Putamen (tissue), 1 donor: ENCODE measurements around the gene KRT15.

Experiments used
- DNase-seq: peaks from one replicate; pipeline ENCODE4 v3.0.0-alpha.2; 2016; ENCODE audit warnings: low spot score

Gene KRT15

GRCh38 chr17:41527063-41528023, 8.7 kb upstream of the KRT15 start:
- no peak for DNase-seq

GRCh38 chr17:41524261-41524660, 5.6 kb upstream of the KRT15 start:
- DNase-seq = no peak

DNA sequence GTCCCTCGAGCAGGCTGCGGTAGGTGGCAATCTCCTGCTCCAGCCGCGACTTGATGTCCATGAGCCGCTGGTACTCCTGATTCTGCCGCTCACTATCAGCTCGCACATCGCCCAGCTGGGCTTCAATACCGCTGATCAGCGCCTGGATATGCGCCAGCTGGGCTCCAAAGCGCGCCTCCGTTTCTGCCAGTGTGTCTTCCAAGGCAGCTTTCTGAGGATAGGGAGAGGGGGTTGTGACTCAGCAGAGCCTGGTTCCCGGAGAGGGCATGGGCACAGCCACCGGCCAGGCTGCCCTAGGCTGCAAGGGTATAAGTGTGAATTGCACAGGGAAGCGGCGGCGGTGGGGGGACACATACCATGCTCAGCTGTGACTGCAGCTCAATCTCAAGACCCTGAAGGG, 5.1 kb upstream of the KRT15 start:
- DNase-seq = no peak

DNA sequence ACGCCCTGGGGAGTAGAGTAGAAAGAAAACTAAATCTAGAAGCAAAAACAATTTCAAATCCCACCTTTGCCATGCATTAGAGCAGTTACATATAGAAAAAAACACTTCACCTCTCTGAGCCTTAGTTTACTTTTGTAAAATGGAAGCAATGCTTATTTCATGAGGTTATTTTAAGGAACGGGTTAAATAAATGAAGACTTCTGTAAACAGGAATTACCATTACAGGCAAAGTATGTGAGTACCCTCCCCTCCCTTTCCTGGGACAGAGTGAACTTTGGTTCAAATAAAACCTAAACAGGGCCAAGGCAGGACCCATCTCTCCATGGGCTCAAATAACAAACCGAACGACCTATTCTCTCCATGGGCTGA, 4.5 kb upstream of the KRT15 start:
- DNase-seq = no peak

GRCh38 chr17:41522301-41523224, 3.9 kb upstream of the KRT15 start:
- no peak for DNase-seq

DNA sequence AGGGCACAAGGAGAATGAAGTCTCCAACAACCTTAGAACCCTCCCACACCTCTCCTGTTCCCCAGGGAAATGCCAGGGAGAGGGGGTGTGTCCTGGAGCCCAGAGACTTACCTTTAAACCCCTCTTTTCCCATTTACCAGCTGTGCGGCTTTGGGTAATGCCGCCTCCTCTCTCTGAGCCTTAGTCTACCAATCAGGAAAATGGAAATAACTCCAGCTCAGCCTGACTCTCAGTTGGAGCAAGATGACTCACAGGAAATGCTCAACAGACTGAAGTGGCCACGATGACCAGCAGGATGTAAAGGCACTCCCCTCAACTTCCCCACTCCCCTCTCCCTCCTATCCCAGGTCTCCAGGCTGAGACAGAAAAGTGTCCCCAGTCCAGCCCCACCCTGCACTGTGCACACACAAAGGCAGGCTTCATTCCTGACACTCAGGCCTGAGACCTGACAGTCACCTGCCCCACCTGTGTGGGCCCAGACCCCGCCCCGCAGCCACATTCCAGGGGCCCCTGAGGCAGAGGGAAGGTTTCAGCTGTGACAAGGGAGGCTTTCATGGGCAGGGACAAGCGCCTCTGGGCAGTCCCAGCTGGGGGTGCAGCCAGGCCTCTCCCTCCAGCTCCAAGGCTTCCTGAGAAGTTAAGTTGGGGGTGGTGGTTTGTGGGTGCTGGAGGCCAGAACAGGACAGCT, 3.0 kb upstream of the KRT15 start:
- DNase-seq = no peak

DNA sequence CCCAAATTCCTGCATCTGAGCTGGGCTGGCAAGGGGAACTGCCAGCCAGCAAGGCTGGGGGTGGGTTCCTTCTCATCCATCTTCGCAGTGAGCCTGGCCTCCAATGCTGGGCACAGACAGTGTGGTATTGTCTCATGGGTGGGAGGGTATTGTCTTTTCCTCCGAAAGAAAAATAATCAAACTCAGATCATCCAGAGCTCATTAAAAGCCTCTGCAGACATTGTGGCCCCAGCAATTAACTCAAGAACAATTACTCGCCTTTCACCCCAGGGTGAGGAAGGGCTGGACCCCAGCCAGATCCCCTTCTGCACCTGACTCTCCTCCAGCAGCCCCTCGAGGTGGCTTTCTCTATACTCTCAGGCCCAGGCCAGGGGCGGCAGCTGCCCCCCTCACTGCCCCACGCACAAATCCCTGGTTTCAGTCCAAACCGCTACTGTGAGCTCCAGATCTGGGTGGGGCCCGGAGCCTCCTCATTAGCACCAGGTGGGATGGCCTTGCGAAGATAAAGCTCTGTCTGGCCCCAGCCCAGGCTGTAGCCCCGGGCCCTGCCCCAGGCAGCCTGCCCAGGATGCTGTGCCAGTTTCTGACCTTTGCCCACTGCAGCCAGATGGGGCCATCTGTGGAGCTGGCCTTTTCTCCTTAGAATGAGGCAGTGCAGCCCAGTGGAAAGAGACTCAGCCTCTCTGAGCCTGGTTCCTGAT, 2.3 kb upstream of the KRT15 start:
- no peak for DNase-seq

DNA sequence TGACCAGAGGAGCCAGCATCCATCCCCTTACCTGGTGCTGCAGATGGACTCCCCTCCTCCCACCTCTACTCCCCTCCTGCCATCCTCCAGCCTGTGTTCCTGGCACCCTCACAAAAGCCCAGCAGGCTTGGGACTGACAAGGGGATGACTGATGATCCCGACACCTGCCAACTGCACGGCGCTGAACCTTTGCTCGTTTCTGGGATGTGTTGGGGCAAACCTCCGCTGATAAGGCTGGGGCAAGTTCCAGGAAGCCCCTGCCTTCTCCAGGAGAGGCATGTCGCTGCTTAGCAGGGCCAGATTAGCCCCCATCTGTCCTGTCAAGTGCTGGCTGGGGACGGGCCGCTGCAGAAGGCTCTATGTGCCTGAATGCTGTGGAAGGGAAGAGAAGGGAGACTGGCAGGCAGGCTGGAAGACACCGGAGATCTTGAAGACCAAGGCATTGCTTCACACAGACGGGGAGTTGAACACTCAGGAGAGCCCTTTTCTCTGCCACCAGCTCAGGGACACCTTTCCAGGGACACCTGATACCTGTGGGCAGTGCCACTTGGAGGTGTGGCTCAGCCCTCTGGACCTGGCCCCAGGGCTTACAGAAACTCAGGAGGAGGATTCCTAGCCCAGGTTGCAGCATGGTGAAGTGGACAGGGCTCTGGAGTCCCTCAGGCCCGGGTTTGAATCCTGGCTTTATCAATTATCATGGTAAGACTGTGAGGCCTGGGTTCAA, 973 bp upstream of the KRT15 start:
- DNase-seq = no peak

GRCh38 chr17:41518031-41518430, 659 bp downstream of the KRT15 start:
- DNase-seq = no peak

- no peak for DNase-seq
Measured at GRCh38 chr17:41516830-41517283, 1.8 kb downstream of the KRT15 start.

- DNase-seq = no peak
Measured at GRCh38 chr17:41516147-41516829, 2.4 kb downstream of the KRT15 start.

- no peak for DNase-seq
Measured at GRCh38 chr17:41513168-41513547, 5.5 kb downstream of the KRT15 start.

DNA sequence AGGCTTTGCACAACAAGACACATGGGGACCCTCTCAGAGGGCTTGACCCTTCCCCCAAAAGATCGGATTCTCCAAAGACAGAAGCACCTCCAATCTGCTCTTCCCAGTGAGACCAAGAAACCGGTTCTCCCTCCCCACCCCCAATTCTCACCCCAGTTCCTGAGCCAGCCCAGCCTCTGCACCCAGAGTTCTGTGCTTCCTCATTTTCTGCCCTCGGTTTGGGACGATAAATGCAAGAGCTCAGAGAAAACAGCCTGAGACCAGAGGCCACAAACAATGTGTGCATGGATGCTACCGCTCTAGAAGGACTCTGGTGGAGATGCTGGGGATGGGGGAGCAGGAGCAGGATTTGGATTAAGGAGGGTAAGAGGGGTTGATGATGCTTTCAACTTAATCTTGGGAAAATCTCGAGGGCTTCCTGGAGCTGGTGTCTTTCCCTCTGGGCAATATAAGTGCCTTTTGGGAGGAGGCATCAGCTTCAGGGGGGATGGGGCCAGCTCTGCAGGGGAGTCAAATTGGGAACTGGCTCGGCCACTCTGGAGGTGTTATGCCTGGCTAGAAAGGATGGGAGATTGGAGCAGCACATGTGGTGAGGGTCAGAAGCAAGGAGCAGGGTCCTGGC, 6.0 kb downstream of the KRT15 start:
- no peak for DNase-seq

DNA sequence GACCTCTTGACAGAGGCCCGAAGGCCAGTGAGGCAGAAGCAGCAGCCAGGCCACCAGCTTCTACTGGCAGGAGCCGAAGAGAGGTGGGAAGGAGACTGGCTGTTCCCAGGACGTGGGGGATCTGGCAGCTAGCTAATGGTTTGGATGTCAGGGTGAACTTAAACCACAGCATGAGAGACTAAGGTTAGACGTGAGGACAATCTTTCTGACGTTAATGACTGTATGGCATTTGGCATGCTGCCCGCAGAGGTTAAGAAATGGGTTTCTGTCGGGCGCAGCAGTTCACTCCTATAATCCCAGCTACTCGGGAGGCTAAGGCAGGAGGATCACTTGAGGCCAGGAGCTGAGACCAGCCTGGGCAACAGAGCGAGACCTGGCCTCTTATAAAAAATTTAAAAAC, 7.0 kb downstream of the KRT15 start:
- DNase-seq = no peak

- no peak for DNase-seq
Measured at GRCh38 chr17:41511116-41511515, 7.6 kb downstream of the KRT15 start.

- DNase-seq = no peak
Measured at GRCh38 chr17:41510251-41511065, 8.2 kb downstream of the KRT15 start.

DNA sequence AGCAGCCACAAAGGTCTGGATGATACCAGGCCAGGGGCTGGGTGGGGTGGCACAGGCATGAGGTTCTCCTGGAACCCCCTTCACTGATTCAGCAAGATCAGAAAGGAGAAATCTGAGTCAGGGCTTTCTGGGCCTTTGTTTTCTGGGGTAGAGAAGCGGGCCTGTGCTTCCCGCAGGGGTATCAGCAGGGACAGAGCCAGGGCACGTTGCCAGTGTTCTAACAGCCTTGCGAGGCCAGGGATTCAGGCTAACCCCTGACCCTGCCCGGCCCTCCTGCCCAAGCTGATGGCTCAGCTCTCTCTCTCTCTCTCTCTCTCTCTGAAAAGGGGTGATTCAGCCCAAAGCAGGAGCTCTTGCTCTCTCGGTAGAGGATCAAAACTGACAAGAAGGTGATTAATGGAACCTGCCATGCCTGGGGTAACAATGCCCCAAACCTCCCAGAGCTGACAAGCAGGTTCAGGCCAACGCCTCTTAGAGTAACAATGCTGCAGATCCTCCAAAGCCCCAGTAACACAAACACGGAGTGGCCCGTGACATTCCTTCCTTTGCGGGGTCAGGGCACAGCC, 11.3 kb downstream of the KRT15 start:
- no peak for DNase-seq
